ENCODE results near the gene ECI2.

GRCh38 chr6:4066029-4066755 lies 69.2 kb downstream of the ECI2 start:
- TF ChIP-seq CTCF (IDR thresholded peaks at IDR 0.05) (no peak), POLR2A (IDR thresholded peaks at IDR 0.05) (no peak), POLR2AphosphoS5 (IDR thresholded peaks at IDR 0.05) (peak; percentile 28)
